CD4-positive, alpha-beta T cell treated with Interleukin-21 for 1 hour (primary cell): ENCODE measurements around the gene UVRAG.
"Not testable (repeated sequence)": the region's sequence is repeated elsewhere in the genome, so short reads cannot be mapped to it uniquely, and the experiment has no call there.

Source experiments
- DNase-seq: peaks from one replicate; pipeline ENCODE4 v3.0.0-alpha.2; 2020

UVRAG gene

DNA sequence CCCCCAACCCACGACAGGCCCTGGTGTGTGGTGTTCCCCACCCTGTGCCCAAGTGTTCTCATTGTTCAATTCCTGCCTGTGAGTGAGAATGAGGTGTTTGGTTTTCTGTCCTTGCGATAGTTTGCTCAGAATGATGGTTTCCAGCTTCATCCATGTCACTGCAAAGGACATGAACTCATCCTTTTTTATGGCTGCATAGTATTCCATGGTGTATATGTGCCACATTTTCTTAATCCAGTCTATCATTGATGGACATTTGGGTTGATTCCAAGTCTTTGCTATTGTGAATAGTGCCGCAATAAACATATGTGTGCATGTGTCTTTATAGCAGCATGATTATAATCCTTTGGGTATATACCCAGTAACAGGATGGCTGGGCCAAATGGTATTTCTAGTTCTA, 158.7 kb downstream of the UVRAG start:
- DNase-seq: not testable (repeated sequence)

DNA sequence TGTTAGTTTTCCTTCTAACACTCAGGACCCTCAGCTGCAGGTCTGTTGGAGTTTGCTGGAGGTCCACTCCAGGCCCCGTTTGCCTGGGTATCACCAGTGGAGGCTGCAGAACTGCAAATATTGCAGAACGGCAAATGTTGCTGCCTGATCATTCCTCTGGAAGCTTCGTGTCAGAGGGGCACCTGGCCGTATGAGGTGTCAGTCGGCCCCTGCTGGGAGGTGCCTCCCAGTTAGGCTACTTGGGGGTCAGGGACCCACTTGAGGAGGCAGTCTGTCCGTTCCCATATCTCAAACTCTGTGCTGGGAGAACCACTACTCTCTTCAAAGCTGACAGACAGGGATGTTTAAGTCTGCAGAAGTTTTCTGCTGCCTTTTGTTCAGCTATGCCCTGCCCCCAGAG, 164.1 kb downstream of the UVRAG start:
- not testable (repeated sequence) for DNase-seq

DNA sequence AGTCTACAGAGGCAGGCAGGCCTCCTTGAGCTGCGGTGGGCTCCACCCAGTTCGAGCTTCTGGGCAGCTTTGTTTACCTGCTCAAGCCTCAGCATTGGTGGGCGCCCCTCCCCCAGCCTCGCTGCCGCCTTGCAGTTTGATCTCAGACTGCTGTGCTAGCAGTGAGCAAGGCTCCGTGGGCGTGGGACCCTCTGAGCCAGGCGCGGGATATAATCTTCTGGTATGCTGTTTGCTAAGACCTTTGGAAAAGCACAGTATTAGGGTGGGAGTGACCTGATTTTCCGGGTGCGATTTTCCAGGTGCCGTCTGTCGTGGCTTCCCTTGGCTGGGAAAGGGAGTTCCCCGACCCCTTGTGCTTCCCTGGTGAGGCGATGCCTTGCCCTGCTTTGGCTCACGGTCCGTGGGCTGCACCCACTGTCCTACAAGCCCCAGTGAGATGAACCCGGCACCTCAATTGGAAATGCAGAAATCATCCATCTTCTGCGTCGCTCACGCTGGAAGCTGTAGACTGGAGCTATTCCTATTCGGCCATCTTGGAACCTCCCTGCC, 164.5 kb downstream of the UVRAG start:
- not testable (repeated sequence) for DNase-seq

DNA sequence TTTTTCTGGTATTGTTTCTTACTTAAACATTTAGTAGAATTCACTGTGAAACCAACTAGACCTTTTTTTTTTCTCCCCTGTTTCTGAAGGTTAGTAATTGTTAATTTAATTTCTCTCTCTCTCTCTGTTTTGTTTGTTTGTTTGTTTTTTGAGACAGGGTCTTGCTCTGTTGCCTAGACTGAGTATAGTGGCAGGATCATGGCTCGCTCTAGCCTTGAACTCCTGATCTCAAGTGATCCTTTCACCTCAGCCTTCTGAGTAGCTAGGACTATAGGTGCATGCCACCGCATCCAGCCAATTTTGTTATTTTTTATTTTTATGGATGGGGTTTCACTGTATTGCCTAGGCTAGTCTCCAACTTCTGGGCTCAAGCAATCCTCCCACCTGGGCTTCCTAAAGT, 165.0 kb downstream of the UVRAG start:
- DNase-seq: no peak

- no peak for DNase-seq
Measured at GRCh38 chr11:75981546-75981945, 166.5 kb downstream of the UVRAG start.

- no peak for DNase-seq
Measured at GRCh38 chr11:75982309-75982708, 167.3 kb downstream of the UVRAG start.

DNA sequence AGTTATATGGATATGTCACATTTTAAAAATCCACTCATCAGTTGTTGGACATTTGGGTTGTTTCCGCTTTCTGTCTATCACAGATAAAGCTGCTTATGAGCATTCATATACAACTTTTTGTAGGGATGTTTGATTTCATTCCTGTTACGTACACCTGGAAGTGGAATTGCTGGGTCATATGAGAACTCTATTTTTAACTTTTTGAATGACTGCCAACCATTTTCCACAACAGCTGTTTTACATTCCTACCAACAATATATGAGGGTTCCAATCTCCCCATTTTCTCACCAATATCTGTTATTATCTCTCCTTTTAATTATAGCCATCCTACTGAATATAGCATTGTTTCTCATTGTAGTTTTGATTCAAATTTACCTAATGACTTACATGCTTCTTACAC, 172.0 kb downstream of the UVRAG start:
- DNase-seq: no peak

DNA sequence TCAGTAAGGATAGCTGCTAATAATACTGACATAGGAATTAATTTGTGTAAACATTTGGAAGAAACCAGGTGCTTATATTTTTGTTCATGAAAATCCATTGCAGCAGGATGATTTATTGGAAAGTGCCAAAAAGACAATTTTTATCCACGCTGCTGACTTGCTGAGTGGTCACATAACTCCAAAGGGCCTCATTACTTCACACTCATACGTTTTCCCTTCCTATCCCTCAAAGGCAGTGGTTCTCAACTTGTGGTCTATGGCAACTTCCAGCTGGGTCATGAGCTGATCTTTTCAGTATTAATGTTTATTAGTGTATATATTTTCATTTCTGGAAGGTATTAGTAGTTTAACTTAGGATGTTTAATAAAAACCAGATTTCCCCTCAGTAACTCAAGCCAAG, 178.1 kb downstream of the UVRAG start:
- no peak for DNase-seq

DNA sequence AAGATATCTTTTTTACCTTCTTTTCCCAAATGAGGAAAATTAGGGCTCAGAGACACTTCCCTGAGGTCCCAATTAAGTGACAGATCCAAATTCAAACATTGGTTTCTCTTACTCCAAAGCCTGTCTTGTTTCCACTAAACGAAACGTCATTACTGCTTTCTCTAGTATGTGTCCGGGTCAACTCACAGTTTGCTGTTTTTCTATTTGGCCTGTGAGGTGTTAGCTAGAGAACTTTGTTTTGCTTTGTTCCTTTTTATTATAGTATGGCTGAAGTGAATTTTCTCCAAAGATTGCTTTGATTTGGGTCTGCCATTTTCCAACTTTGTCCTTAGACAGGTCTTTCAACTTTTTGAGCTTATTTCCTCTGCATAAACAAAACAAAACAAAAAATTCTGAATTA, 179.6 kb downstream of the UVRAG start:
- DNase-seq: no peak

GRCh38 chr11:75996523-75997442, 181.8 kb downstream of the UVRAG start:
- DNase-seq: no peak

GRCh38 chr11:76004400-76004799, 189.4 kb downstream of the UVRAG start:
- DNase-seq: no peak

GRCh38 chr11:76005756-76006155, 190.7 kb downstream of the UVRAG start:
- no peak for DNase-seq

GRCh38 chr11:76007166-76007565, 192.2 kb downstream of the UVRAG start:
- DNase-seq: no peak

DNA sequence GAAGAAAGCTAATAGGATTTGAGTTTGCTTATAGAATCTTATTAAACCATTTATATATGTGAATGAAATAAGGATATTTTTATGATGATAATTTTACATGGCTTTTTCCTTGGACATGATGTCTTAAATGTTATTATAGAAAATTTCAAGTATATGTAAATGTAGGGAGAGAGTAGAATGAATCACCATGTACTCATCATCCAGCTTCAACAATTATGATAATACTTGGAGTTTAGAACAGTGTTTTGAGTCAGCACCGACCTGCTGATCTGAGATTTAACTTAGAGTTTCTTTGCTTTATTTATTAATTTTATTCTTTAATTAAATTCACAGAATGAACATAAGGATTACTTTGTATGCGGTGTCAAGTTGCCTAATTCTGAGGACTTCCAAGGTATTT, 193.5 kb downstream of the UVRAG start:
- no peak for DNase-seq

DNA sequence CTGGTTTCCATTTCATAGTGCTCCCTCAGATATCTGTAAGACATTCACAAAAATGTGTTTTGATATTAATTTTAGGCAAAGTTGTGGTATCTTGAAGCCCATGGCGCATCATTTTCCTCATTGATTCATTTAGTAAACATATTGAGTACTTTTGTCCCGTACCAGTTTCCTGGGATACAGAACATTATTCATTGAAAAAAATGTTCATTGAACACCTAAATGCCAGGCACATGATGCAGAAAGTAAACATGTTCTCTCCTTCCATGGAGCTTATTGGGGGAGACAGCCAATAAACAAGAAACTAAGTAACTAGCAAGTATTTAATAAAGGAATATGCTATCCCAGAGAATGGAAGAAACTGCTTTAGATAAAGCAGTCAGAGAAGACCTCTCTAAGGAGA, 195.0 kb downstream of the UVRAG start:
- no peak for DNase-seq

DNA sequence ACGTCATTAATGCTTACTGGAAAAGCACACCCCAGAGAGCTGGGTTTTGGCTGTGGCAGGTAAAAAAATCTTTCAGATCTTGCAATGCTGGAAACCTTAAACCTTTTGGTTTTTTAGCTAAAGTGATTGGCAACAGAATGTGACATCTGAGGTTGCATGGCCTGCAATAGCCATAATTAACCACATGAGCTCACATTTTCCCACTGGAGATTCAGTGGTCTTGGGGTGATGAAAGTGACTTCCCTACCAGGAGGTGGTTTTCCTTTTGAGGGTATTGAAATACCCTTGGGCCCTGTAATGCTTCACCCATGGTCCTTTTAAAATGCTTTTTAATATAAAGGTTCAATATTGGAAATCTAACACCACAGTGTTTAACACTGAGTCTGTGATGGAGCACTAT, 198.5 kb downstream of the UVRAG start:
- no peak for DNase-seq

- DNase-seq: no peak
Measured at GRCh38 chr11:76023236-76024068, 208.4 kb downstream of the UVRAG start.

DNA sequence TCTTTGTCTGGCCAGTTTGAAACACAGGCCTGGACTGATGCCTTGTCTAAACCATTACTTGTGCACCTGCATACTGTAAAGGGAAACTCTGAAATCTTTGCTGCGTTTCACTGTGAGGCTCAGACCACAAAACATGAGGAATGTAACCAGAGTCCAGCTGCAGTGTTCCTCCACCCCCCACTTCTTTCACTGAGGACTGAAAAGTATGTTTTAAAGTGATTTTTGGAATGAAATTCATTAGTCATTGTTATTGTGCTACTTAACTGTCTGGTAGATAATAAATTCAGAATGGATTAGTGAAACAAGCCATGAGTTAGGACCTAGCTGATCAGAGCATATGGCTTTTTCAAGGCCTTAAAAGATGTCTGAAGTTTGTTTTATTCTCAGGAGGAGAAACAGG, 210.1 kb downstream of the UVRAG start:
- DNase-seq: no peak

- no peak for DNase-seq
Measured at GRCh38 chr11:76025817-76026216, 210.8 kb downstream of the UVRAG start.

DNA sequence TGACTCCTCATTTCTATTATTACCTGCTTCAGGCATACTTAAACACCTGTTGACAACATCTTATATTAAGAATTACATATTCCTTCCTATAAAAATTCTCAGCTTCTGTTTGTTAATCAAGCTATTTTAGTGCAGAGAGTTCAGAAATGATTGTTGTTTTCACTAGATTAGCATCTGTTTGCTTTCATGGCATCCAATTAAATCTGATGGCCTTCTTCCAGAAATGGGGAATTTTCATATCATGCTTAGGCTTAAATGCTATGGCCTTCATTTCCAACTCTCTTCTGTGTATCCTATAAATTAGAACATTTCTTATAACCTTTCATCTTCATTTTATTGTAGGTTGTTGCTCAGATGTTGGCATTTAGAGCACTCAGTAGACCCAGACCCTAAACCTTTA, 211.3 kb downstream of the UVRAG start:
- DNase-seq: no peak

DNA sequence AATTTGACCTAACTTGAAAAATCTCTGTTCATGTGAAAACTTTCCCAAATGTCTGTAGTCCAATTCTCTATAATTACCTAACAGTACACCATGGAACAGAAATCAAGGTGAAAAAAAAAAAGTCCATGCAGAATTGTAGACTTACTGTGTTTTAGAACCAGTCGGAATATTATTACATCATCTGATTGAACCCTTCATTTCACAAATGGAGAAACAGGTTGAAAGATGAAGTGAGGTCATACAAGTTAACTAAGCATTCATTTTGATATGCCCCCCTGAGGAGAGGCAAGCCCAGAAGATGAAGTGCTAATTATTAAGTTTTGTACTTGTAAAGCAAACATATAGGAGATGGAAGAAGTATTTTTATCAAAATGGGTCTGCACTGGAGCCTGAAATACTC, 211.9 kb downstream of the UVRAG start:
- no peak for DNase-seq

GRCh38 chr11:76030286-76030685, 215.3 kb downstream of the UVRAG start:
- no peak for DNase-seq

- no peak for DNase-seq
Measured at GRCh38 chr11:76030968-76031590, 216.1 kb downstream of the UVRAG start.
